Stimulated activated CD4-positive, alpha-beta T cell treated with anti-CD3 and anti-CD28 coated beads, Interleukin-15, amount 100 ng/mL, for 24 hours (primary cell): ENCODE measurements around the gene GGT5.
"Not testable (repeated sequence)": the region's sequence is repeated elsewhere in the genome, so short reads cannot be mapped to it uniquely, and the experiment has no call there.

Experiments
- DNase-seq: peaks from one replicate; pipeline ENCODE4 v3.0.0-alpha.2; 2020

Gene GGT5

GRCh38 chr22:24232124-24232523, 12.8 kb downstream of the GGT5 start:
- no peak for DNase-seq

- no peak for DNase-seq
These were observed 13.2 kb downstream of the GGT5 start for GRCh38 chr22:24231706-24232105.

- peak; percentile 77 for DNase-seq
These were observed 13.8 kb downstream of the GGT5 start for GRCh38 chr22:24230911-24231656.

- DNase-seq: no peak
These were observed 18.9 kb downstream of the GGT5 start for GRCh38 chr22:24225951-24226350.

GRCh38 chr22:24225044-24225601, 19.8 kb downstream of the GGT5 start:
- DNase-seq: no peak

GRCh38 chr22:24224468-24224867, 20.4 kb downstream of the GGT5 start:
- no peak for DNase-seq

- no peak for DNase-seq
These were observed 25.1 kb downstream of the GGT5 start for GRCh38 chr22:24219750-24220149.

GRCh38 chr22:24217384-24217783, 27.5 kb downstream of the GGT5 start:
- DNase-seq: no peak

- no peak for DNase-seq
These were observed 28.2 kb downstream of the GGT5 start for GRCh38 chr22:24216541-24217209.

GRCh38 chr22:24214467-24215285, 30.2 kb downstream of the GGT5 start:
- DNase-seq: no peak

- not testable (repeated sequence) for DNase-seq
These were observed 31.8 kb downstream of the GGT5 start for GRCh38 chr22:24213111-24213510.

- DNase-seq: not testable (repeated sequence)
These were observed 33.2 kb downstream of the GGT5 start for GRCh38 chr22:24211716-24212115.

- DNase-seq: not testable (repeated sequence)
These were observed 34.5 kb downstream of the GGT5 start for GRCh38 chr22:24210409-24210808.

- no peak for DNase-seq
These were observed 35.2 kb downstream of the GGT5 start for GRCh38 chr22:24209687-24210086.

- no peak for DNase-seq
These were observed 35.9 kb downstream of the GGT5 start for GRCh38 chr22:24209016-24209415.

GRCh38 chr22:24208012-24208749, 36.7 kb downstream of the GGT5 start:
- no peak for DNase-seq

GRCh38 chr22:24207264-24208011, 37.4 kb downstream of the GGT5 start:
- no peak for DNase-seq

GRCh38 chr22:24206460-24207263, 38.2 kb downstream of the GGT5 start:
- DNase-seq: not testable (repeated sequence)

- DNase-seq: no peak
These were observed 39.3 kb downstream of the GGT5 start for GRCh38 chr22:24205438-24206195.

GRCh38 chr22:24203856-24204255, 41.0 kb downstream of the GGT5 start:
- not testable (repeated sequence) for DNase-seq
